Gastroesophageal sphincter (tissue), 3 donors: ENCODE measurements around the gene ZNF487.
"Not testable (repeated sequence)": the region's sequence is repeated elsewhere in the genome, so short reads cannot be mapped to it uniquely, and the experiment has no call there.

Experiments used
- CTCF ChIP-seq, 4 experiments: fragments of 200-600 bp in 2 of 4; fragments of 450-650 bp in 2 of 4; sonication (generic) in 1 of 4; IDR thresholded peaks; one replicate each; pipeline ENCODE4 v1.5.1; 2017 to 2019; ENCODE audit warnings: antibody characterized with exemption in 4 of 4, mild to moderate bottlenecking in 2 of 4, moderate library complexity in 2 of 4
- EP300 ChIP-seq: sonication (generic); formaldehyde crosslinking; IDR thresholded peaks from one replicate; pipeline ENCODE4 v1.6.1; 2017; ENCODE audit warnings: antibody characterized with exemption, mild to moderate bottlenecking
- POLR2A ChIP-seq, 2 donors: fragments of 450-650 bp; IDR thresholded peaks; one replicate each; pipeline ENCODE4 v1.6.1; 2017; ENCODE audit warnings: antibody characterized with exemption in 2 of 2, mild to moderate bottlenecking in 2 of 2, moderate library complexity in 1 of 2
- POLR2AphosphoS5 ChIP-seq: sonication (generic); formaldehyde crosslinking; IDR thresholded peaks from one replicate; pipeline ENCODE4 v1.6.1; 2017; ENCODE audit warnings: antibody characterized with exemption

DNA sequence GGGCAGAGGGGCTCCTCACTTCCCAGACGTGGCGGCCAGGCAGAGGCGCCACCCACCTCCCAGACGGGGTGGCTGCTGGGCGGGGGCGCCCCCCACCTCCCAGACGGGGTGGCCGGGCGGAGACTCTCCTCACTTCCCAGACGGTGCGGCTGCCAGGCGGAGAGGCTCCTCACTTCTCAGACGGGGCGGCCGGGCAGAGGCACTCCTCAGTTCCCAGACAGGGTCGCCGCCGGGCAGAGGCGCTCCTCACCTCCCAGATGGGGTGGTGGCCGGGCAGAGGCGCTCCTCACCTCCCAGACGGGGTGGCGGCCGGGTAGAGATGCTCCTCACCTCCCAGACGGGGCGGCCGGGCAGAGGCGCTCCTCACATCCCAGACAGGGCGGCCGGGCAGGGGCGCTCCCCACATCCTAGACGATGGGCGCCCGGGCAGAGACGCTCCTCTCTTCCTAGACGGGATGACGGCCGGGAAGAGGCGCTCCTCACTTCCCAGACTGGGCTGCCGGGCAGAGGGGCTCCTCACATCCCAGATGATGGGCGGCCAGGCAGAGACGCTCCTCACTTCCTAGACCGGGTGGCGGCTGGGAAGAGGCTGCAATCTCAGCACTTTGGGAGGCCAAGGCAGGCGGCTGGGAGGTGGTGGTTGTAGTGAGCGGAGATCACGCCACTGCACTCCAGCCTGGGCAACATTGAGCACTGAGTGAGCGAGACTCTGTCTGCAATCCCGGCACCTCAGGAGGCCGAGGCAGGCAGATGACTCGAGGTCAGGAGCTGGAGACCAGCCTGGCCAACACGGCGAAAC is 9.5 kb downstream of the ZNF487 start:
- TF ChIP-seq CTCF (IDR thresholded peaks at IDR 0.05); POLR2AphosphoS5; POLR2A (IDR thresholded peaks at IDR 0.05); EP300: not testable (repeated sequence)
